ENCODE data around the gene IRAK1.

- TF ChIP-seq EZH2 (IDR thresholded peaks at IDR 0.05; ENCODE audit: low read length) (no peak), CTCF (optimal IDR thresholded peaks at IDR 0.05 in 1 of 3, IDR thresholded peaks at IDR 0.05 in 1 of 3, conservative IDR thresholded peaks at IDR 0.05 in 1 of 3; ENCODE audit: extremely low read depth in 1 of 3, insufficient read depth in 2 of 3, low read length in 3 of 3) (no peak)
These were observed 42.1 kb upstream of the IRAK1 start for GRCh38 chrX:154061801-154062200.

Measured in keratinocyte (primary cell).